Stimulated activated CD4-positive, alpha-beta T cell treated with anti-CD3 and anti-CD28 coated beads, TNF-alpha, amount 100 ng/mL, for 4 hours (primary cell): Measurements from ENCODE around the gene DMRTA2.

ENCODE experiments used
- DNase-seq, 3 experiments: peaks; one replicate each; pipeline ENCODE4 v3.0.0-alpha.2; 2020; ENCODE audit warnings: low read depth in 3 of 3

DMRTA2 gene

DNA sequence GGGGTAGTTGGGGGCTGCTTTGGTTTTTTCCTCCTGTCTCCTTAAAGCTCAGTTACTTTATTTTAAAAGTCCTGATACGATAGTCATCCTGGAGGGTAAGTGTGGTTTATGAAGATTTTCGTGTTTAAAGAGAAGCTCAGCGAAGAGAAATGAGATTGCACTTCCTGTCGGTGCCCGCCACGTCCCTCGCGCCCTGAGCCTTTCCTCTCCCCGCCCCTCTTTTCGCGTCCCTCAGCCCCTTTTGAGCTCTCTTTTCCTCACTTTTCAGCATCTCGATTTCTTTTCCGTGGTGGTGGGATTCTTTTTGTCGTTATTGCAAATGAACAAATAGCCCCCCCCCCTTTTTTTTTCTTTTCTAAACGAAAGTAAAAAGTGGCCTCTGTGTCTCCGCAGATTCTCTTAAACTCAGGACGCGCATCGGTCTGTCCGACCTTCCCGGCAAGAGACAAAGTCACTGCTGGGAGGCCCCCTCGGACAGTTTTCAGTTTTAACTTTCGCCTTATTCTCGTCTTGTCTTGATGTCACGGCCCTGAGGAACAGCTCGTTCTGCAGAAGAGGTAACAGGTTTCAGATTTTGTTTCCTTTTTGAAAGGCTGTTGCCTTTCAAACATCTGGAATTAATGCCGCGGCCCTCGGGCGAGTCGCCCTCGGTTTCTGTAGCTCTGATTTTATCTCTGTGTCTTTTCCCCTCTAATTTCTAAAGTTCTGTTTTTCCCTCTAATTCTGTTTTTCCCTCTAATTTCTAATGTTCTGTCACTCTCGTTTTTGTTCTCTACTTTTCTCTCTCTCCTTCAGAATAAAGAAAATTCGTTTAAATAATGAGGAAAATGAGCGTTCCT, 1.0 kb upstream of the DMRTA2 start:
- no peak for DNase-seq

- no peak for DNase-seq
These were observed 392 bp upstream of the DMRTA2 start for GRCh38 chr1:50423670-50424000.

DNA sequence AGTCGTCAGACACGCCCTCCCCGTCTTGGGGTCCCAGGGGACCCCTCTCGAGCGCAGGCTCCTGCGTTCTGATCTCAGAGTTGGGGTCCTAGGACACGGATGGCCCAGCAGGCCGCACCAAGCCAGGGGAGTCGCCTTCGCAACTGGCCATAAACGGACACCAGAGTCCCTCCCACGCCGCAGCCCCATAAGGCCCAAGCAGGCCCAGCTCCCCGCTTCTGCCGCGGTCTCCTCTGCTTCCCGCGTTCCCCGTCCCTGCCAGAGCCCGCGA, 633 bp downstream of the DMRTA2 start:
- no peak for DNase-seq

- DNase-seq = no peak
These were observed 1.2 kb downstream of the DMRTA2 start for GRCh38 chr1:50421768-50422674.

DNA sequence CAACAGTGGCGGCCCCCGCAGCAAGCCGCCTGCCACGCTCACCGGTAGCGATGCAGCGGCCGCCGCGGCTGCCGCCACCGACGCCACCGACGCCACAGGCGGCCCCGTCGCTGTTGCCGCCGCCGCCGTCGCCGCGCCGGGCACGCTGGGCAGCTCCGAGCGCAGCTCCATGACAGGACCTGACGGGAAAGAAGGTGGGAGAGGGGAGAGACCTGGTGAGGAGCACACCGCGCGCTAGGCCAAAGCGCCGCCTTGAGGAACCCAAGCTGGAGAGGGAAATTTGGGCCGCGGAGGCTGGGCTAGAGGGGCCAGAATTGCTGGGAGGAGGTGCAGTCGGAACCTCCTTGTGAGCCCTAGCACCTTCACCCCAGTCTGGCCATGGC, 1.9 kb downstream of the DMRTA2 start:
- DNase-seq = no peak

GRCh38 chr1:50420689-50421365, 2.4 kb downstream of the DMRTA2 start:
- DNase-seq = no peak

DNA sequence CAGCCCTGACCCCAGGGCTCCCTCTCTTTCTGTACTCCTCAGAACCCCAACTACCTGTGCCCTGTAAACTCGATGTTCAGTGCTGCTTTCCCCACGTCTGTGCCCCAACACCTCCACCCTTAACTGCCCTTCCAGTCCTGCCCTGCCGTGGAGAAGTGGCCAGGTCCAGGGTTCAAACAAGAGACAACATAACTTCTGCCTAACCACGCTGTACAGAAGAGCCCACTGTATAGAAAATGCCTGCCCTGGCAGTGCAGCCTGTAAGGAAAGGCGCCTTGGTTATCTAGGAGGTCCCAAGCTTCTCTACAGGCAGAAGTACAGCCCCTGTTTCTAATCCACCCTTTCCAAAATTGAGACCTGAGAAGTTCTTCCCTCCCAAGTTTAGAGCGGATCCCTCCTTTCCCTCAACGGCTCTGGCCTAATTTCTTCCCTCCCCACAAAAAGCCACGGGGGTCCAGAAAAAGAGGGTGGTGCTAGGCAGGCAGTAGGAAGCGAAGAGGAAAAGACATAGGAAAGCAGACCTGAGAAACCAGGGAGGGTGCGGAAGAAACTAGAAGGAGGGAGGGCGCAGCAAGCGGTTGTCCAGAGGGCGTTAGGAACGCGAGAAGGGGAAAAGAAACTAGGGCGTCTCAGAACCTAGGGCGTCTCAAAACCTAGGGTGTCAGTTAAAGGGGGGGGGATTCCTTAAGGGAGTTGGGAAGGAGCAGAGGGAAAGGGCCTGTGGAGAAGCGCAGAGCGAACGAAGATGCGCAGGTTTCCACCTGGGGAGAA, 3.2 kb downstream of the DMRTA2 start:
- DNase-seq = no peak

- DNase-seq = no peak
These were observed 3.9 kb downstream of the DMRTA2 start for GRCh38 chr1:50419192-50419906.

DNA sequence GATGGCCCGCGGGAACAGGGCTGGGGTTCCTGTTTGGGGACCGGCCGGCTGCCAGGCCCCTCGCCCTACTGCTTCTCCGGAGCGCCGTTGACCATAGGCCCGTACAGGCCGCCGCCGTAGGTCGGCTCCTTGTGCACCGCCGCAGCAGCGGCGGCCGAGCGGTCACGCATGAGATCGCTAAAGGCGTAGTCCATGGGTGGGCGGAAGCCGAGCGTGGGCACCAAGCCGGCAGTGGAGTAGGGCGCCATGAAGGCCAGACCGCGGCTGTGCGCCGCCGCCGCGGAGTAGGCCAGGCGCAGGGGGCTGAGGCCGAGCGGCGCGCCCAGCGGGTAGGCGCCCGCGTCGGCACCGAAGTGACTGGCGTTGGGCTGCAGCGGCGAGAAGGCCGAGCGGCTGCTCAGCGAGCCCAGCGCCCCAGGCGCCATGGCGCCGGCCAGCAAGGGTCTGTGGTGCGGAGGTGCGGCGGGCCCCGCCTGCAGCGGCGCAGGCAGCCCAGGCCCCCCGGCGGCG, 4.6 kb downstream of the DMRTA2 start:
- DNase-seq = no peak

- DNase-seq = no peak
These were observed 5.2 kb downstream of the DMRTA2 start for GRCh38 chr1:50417946-50418599.

- DNase-seq = no peak
These were observed 5.7 kb downstream of the DMRTA2 start for GRCh38 chr1:50417507-50417906.

DNA sequence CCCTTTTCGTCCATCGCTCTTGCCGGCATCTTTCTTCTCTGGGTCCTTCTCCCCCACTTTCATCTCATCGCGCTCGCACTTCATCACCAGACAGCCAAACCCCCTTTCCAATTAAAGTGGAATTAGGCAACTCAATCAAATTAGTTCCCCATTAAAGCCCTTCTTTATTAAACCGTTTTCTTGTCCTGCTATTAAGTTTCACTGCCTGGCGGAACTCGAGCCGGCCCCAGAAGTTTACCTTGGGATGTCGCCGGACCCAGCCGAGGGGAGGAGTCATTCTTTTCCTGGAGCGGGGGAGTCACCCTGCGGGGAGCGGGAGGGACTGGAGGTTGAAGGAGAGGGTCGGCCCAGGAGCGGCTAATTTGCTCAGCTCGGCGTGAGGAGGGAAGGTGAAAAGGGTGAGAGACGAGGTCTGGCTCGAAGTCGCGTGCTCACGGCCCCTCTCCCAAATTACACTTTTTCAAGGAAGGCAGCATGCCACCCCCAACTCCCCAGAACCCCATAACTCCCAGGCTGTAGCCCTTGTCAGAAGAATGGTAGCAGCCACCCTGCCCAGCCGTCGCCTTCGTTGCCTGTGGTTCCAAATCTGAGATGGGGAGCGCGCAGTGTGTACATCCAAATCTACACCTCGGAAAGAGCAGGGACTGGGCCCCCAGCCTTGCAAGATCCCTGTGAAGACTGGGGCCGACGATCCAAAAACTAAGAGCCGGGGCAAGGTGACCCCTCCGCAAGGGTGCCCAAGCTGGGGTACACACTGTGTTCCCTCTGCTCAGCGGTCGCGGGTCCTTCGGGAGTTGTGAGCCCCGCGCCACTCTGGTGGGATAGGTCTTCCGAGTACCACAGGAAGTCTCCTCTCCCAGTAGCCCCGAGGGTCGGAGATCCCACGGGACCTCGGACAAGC, 6.4 kb downstream of the DMRTA2 start:
- DNase-seq = no peak

DNA sequence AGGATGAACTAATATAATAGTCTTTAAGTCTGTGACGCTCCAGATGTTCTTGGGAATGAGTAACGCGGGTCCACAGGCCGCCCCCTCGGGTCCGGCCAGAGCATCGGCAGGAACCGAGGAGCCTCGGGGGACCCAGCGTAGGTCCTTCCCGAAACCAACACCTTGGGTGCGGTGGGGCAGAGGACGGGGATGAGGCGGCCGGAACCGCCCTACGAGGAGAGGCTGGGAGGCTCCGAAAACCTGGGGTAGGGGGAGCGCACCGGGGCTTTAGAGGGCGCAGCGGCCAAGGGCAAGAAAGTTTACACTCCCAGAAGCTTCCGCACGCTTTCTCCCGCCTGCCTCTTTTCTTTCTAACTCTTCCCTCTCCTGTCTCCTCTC, 7.1 kb downstream of the DMRTA2 start:
- no peak for DNase-seq

DNA sequence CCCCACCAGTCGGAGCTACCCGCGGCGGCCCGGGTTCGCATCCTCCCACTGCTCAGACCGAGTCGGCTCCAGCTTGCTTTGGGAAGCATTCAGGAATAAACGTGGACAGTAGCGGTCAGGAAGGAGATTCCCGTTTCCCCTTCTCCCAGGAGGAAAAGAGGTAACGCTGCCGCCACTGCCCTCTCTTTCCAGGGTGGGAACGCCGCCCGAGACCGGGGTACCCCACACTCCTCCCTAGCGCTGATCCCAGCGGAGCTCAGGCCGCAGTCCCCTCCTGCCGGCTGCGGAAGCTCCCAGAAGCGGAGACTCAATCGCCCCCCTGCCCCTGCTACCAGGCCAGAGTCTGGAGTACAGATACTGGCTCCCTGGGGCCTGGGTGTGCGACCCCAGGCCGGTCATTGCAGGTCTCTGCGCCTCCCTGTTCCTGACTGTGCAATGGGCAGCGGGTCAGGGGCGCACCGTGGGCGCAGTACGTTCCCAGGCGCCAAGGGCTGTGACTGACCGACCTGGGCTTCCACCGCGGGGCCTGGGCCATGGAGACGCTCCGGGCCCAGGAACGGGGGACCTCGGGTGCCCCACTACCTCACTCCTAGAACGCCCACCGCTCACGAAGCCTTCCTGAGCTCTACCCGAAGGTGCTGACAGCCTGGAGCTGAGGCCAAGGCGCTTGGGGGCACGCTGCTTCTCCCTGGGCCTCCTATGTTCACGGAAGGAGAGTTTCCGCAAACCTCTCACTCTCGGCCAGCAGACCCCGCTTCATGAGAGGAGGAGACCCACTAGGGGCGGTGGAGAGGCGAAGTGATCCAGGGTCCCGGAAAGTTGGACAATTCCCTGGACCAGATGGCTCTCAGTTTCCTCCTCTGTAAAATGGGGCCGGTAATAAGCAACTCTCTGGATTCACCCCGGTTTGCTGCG, 7.8 kb downstream of the DMRTA2 start:
- DNase-seq = no peak

- DNase-seq = no peak
These were observed 8.4 kb downstream of the DMRTA2 start for GRCh38 chr1:50414853-50415234.

- no peak for DNase-seq
These were observed 10.3 kb downstream of the DMRTA2 start for GRCh38 chr1:50412813-50413476.

- no peak for DNase-seq
These were observed 17.4 kb downstream of the DMRTA2 start for GRCh38 chr1:50405814-50406213.

DNA sequence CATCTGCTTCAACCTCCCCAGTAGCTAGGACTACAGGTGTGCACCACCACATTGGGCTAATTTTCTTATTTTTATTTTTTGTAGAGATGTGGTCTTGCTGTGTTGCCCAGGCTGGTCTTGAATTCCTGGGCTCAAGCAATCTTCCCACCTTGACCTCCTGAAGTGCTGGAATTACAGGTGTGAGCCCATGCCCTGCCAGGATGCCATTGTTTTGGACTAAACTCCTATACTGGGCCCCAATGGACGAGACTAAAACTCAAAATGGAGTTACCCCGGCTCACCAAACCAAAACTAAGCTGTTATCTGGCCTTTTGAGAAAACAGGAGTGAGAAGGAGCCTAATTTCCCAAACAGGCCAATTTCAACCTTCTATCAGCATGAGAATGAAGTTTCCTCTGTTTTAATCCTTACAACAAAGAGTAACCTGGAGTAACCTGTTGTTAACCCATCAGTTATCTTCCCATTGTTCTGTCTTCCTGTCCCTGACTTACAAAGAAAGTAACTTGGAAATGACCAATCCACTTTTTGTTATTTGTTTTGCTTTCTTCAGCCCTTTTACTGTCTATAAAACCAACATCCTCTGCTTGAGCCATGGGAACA, 29.6 kb downstream of the DMRTA2 start:
- no peak for DNase-seq
